ENCODE results near the gene FICD.
A peak's percentile ranks its signal among the peaks of the same experiment; 100 is the strongest.

FICD gene

GRCh38 chr12:108518101-108518715, 3.1 kb downstream of the FICD start:
- H3K36me3 ChIP-seq (ENCODE audit: insufficient read depth, low read length) = peaks cover 50% of the 10 kb centered on the region

DNA sequence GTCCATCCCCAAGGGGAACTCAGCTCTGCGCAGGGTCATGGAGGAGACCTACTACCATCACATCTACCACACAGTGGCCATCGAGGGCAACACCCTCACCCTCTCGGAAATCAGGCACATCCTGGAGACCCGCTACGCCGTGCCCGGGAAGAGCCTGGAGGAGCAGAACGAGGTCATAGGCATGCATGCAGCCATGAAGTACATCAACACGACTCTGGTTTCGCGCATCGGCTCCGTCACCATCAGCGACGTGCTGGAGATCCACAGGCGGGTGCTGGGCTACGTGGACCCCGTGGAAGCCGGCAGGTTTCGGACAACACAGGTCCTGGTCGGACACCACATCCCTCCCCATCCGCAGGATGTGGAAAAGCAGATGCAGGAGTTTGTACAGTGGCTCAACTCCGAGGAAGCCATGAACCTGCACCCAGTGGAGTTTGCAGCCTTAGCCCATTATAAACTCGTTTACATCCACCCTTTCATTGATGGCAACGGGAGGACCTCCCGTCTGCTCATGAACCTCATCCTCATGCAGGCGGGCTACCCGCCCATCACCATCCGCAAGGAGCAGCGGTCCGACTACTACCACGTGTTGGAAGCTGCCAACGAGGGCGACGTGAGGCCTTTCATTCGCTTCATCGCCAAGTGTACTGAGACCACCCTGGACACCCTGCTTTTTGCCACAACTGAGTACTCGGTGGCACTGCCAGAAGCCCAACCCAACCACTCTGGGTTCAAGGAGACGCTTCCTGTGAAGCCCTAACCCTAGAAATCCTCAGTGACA, 3.8 kb downstream of the FICD start:
- H3K9ac ChIP-seq (ENCODE audit: low read length) = no peak overlapping the region
- no peaks in the 10 kb centered on the region for H3K9me2 ChIP-seq (ENCODE audit: low read depth, low read length)
- H3K27me3 ChIP-seq (ENCODE audit: insufficient read depth, low read length) = no peaks in the 10 kb centered on the region
- H3K36me3 ChIP-seq (ENCODE audit: insufficient read depth, low read length) = peaks cover 57% of the 10 kb centered on the region
- TF ChIP-seq CTCF (IDR thresholded peaks at IDR 0.05; ENCODE audit: low read length) (no peak), EZH2 (IDR thresholded peaks at IDR 0.05; ENCODE audit: borderline replicate concordance, low read length) (no peak)
- no peaks in the 10 kb centered on the region for H3F3A ChIP-seq (ENCODE audit: insufficient read depth, low read length)
- no peak overlapping the region for H2AFZ ChIP-seq (ENCODE audit: low read length)
- H3K4me2 ChIP-seq (ENCODE audit: low read length) = no peak overlapping the region
- peaks cover 12% of the 10 kb centered on the region for H3K4me1 ChIP-seq (ENCODE audit: insufficient read depth, low read length, severe bottlenecking)
- no peak overlapping the region for H3K27ac ChIP-seq (ENCODE audit: low read depth, low read length, poor library complexity, severe bottlenecking)
- H3K9me3 ChIP-seq (ENCODE audit: low read length) = no peaks in the 10 kb centered on the region
- H4K20me1 ChIP-seq (ENCODE audit: insufficient read depth, low read length) = no peaks in the 10 kb centered on the region
- H3K79me2 ChIP-seq (ENCODE audit: insufficient read depth, low read length) = no peaks in the 10 kb centered on the region
- H3K4me3 ChIP-seq (ENCODE audit: low read depth, low read length, poor library complexity, severe bottlenecking) = no peak overlapping the region

More at GRCh38 chr12:108518101-108518715, 3.1 kb downstream of the FICD start:
- TF ChIP-seq EZH2 (IDR thresholded peaks at IDR 0.05; ENCODE audit: borderline replicate concordance, low read length) (no peak), CTCF (IDR thresholded peaks at IDR 0.05; ENCODE audit: low read length) (no peak)
- Histone ChIP-seq H3K4me3 (ENCODE audit: low read depth, low read length, poor library complexity, severe bottlenecking) (no peak overlapping the region), H3K79me2 (ENCODE audit: insufficient read depth, low read length) (no peaks in the 10 kb centered on the region), H3K27ac (ENCODE audit: low read depth, low read length, poor library complexity, severe bottlenecking) (no peak overlapping the region), H3K4me1 (ENCODE audit: insufficient read depth, low read length, severe bottlenecking) (peaks cover 12% of the 10 kb centered on the region), H3K4me2 (ENCODE audit: low read length) (no peak overlapping the region), H3K9me2 (ENCODE audit: low read depth, low read length) (no peaks in the 10 kb centered on the region), H4K20me1 (ENCODE audit: insufficient read depth, low read length) (no peaks in the 10 kb centered on the region), H3K9ac (ENCODE audit: low read length) (no peak overlapping the region), H3K9me3 (ENCODE audit: low read length) (no peaks in the 10 kb centered on the region), H3K27me3 (ENCODE audit: insufficient read depth, low read length) (no peaks in the 10 kb centered on the region), H2AFZ (ENCODE audit: low read length) (no peak overlapping the region), H3F3A (ENCODE audit: insufficient read depth, low read length) (no peaks in the 10 kb centered on the region)

DNA sequence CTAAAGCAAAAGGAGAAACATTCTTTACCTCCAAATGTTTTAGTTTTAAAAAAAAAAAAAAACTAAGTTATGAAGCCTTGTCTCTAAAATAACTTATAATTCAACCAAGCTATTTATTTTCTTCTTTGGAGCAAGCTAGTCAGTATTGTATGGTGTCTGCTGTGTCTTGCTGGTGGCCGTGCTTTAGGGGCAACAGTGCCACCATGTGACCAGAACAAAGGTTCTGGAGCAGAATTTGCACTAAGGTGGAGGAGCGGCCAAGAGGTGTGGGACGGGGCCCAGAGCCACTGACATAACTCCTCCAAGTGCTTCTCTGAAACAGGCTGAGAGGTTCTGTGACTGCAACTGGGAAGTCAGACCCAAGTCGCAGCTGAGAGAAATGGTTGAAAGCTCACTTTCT, 4.5 kb downstream of the FICD start:
- no peak overlapping the region for H3K9ac ChIP-seq (ENCODE audit: low read length)
- H3K4me3 ChIP-seq (ENCODE audit: low read depth, low read length, poor library complexity, severe bottlenecking) = no peak overlapping the region
- H3K79me2 ChIP-seq (ENCODE audit: insufficient read depth, low read length) = no peaks in the 10 kb centered on the region
- TF ChIP-seq CTCF (IDR thresholded peaks at IDR 0.05; ENCODE audit: low read length) (peak; percentile 13; the same call in 1 of the 2 replicates), EZH2 (IDR thresholded peaks at IDR 0.05; ENCODE audit: borderline replicate concordance, low read length) (no peak)
- no peak overlapping the region for H3K4me2 ChIP-seq (ENCODE audit: low read length)
- no peaks in the 10 kb centered on the region for H3K27me3 ChIP-seq (ENCODE audit: insufficient read depth, low read length)
- peaks cover 63% of the 10 kb centered on the region for H3K36me3 ChIP-seq (ENCODE audit: insufficient read depth, low read length)
- H3K27ac ChIP-seq (ENCODE audit: low read depth, low read length, poor library complexity, severe bottlenecking) = no peak overlapping the region
- no peaks in the 10 kb centered on the region for H4K20me1 ChIP-seq (ENCODE audit: insufficient read depth, low read length)
- H2AFZ ChIP-seq (ENCODE audit: low read length) = no peak overlapping the region
- H3K4me1 ChIP-seq (ENCODE audit: insufficient read depth, low read length, severe bottlenecking) = peaks cover 12% of the 10 kb centered on the region
- H3F3A ChIP-seq (ENCODE audit: insufficient read depth, low read length) = no peaks in the 10 kb centered on the region
- no peaks in the 10 kb centered on the region for H3K9me2 ChIP-seq (ENCODE audit: low read depth, low read length)
- H3K9me3 ChIP-seq (ENCODE audit: low read length) = no peaks in the 10 kb centered on the region
